Measurements from ENCODE around the gene CSNK2B. TPM values are rescaled to one million over a fixed set of nuclear protein-coding genes. Genes with fewer than 3 reads are reported as not detected.

The CSNK2B gene
- total and polyA plus RNA-seq, 9 of the 15 experiments (the other 6 are each of a cell fraction or from before 2014, with no cell fraction given): 120 to 1,126 (median 529) TPM

DNA sequence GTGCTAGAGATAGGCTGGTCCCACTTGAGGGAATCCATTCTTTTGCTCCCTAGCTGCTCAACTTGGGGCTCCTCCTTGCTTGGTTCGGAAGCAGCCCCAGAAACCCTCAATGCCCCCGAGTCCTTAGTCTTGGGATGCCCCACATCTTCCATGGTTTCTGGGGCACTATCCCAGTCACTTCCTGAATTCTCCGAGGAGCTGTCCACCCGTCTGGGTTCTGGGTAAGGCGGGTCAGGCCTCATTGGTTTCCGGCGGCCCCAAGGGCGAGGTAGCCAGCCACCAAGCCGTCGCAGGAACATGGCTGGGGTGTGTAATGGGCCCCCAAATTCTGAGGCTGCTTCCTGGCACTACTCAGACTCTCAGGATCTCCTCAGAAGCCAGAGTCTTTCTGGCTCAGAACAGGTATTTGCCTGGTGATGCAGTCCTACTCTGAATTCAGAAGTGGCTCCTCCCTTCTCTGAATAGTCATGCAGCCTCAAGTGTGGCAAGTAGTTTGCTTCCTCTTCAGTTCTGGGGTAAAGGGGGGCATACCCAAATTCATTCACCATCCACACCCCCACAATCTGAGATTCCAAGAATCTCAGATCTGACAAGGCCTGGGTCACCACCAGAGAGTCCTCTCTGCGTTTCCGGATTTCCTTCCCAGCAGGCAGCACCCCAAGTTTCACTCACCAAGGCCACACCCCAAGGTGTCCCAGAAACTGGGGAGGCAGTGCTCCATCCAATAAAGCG, 6.1 kb upstream of the CSNK2B start (continued):
- TF ChIP-seq, protein P1, sequence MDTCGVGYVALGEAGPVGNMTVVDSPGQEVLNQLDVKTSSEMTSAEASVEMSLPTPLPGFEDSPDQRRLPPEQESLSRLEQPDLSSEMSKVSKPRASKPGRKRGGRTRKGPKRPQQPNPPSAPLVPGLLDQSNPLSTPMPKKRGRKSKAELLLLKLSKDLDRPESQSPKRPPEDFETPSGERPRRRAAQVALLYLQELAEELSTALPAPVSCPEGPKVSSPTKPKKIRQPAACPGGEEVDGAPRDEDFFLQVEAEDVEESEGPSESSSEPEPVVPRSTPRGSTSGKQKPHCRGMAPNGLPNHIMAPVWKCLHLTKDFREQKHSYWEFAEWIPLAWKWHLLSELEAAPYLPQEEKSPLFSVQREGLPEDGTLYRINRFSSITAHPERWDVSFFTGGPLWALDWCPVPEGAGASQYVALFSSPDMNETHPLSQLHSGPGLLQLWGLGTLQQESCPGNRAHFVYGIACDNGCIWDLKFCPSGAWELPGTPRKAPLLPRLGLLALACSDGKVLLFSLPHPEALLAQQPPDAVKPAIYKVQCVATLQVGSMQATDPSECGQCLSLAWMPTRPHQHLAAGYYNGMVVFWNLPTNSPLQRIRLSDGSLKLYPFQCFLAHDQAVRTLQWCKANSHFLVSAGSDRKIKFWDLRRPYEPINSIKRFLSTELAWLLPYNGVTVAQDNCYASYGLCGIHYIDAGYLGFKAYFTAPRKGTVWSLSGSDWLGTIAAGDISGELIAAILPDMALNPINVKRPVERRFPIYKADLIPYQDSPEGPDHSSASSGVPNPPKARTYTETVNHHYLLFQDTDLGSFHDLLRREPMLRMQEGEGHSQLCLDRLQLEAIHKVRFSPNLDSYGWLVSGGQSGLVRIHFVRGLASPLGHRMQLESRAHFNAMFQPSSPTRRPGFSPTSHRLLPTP (IDR thresholded peaks at IDR 0.05; ENCODE audit: borderline replicate concordance, extremely low read depth, insufficient read length): no peak
- no peak for TF ChIP-seq TCF7 (IDR thresholded peaks at IDR 0.05; ENCODE audit: borderline replicate concordance)
- TF ChIP-seq RFX1 (IDR thresholded peaks at IDR 0.05): no peak
- no peak for TF ChIP-seq HDAC8 (tag; IDR thresholded peaks at IDR 0.05)
- TF ChIP-seq, protein P2, sequence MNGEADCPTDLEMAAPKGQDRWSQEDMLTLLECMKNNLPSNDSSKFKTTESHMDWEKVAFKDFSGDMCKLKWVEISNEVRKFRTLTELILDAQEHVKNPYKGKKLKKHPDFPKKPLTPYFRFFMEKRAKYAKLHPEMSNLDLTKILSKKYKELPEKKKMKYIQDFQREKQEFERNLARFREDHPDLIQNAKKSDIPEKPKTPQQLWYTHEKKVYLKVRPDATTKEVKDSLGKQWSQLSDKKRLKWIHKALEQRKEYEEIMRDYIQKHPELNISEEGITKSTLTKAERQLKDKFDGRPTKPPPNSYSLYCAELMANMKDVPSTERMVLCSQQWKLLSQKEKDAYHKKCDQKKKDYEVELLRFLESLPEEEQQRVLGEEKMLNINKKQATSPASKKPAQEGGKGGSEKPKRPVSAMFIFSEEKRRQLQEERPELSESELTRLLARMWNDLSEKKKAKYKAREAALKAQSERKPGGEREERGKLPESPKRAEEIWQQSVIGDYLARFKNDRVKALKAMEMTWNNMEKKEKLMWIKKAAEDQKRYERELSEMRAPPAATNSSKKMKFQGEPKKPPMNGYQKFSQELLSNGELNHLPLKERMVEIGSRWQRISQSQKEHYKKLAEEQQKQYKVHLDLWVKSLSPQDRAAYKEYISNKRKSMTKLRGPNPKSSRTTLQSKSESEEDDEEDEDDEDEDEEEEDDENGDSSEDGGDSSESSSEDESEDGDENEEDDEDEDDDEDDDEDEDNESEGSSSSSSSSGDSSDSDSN (IDR thresholded peaks at IDR 0.05; ENCODE audit: borderline replicate concordance in 1 of 2, low read depth in 2 of 2, low read length in 2 of 2): peak; percentile 33 to 72; a peak in 1 of 4 replicates
- TF ChIP-seq ZNF445 (CRISPR knock-in tag; IDR thresholded peaks at IDR 0.05; ENCODE audit: low read depth): no peak
- no peak for TF ChIP-seq ZNF444 (CRISPR knock-in tag; IDR thresholded peaks at IDR 0.05)
- 0 out of 2 replicates have a peak, but pooled peaks have one; percentile 38 for TF ChIP-seq TGIF2 (CRISPR knock-in tag; IDR thresholded peaks at IDR 0.05)
- TF ChIP-seq SAP30 (IDR thresholded peaks at IDR 0.05; ENCODE audit: borderline replicate concordance, insufficient read depth, low read depth, low read length, poor library complexity, severe bottlenecking): peak; percentile 78
